ENCODE data around the gene ZNF502. TPM values are rescaled to one million over a fixed set of nuclear protein-coding genes. Genes with fewer than 3 reads are reported as not detected.

Gene ZNF502
- total and polyA plus RNA-seq, 2 of the 8 experiments (the other 6 are each of a cell fraction or from before 2014, with no cell fraction given) = 1.5 to 3.8 TPM

GRCh38 chr3:44761424-44762169 is 49.1 kb downstream of the ZNF502 start, which contains the start of the genes KIAA1143 and KIF15:
Gene KIAA1143, minus strand, starts transcription at chr3:44761619. Its CDS starts 17 bp downstream, at chr3:44761602.
Gene KIF15, plus strand, starts transcription at chr3:44761794. Its CDS starts 72 bp downstream, at chr3:44761866.
- Histone ChIP-seq H3K4ac (replicated peaks; ENCODE audit: insufficient read length, low read depth, low read length) (peak within 1 kb of the TSS; percentile 59), H2BK12ac (ENCODE audit: low read depth, low read length) (peak within 1 kb of the TSS; percentile 64; the same call in 1 of the 2 replicates), H4K91ac (replicated peaks; ENCODE audit: insufficient read length, low read length) (peak within 1 kb of the TSS; percentile 56), H3K9me3 (ENCODE audit: insufficient read depth in 2 of 2, low read depth in 1 of 2, low read length in 1 of 2) (peaks cover 0 to 4% of the 10 kb centered on the region in 2 experiments; a peak in 2 of 4 replicates), H2AFZ (ENCODE audit: low read length) (peak within 1 kb of the TSS; percentile 95), H2BK5ac (ENCODE audit: low read depth, low read length) (peak within 1 kb of the TSS; percentile 93), H2BK120ac (replicated peaks; ENCODE audit: low read depth, low read length) (no peak within 1 kb of the TSS), H3K27ac (ENCODE audit: low read depth, low read length) (peak within 1 kb of the TSS; percentile 92), H3K79me1 (ENCODE audit: low read depth, low read length) (peaks cover 7% of the 10 kb centered on the region; the same call in 1 of the 2 replicates), H2AK5ac (ENCODE audit: low read depth, low read length) (no peak within 1 kb of the TSS), H3K56ac (replicated peaks; ENCODE audit: insufficient read length, low read depth, low read length) (peak within 1 kb of the TSS; percentile 84), H3K79me2 (ENCODE audit: control insufficient read depth in 1 of 2, insufficient read depth in 2 of 2, low read length in 2 of 2) (peaks cover 4 to 77% of the 10 kb centered on the region in 2 experiments; a peak in 3 of 4 replicates), H3K4me2 (ENCODE audit: insufficient read depth in 1 of 2, low read depth in 2 of 2, low read length in 2 of 2) (peak within 1 kb of the TSS; percentile 68 to 72), H4K8ac (ENCODE audit: extremely low read depth, insufficient read depth, low read length) (peak within 1 kb of the TSS; percentile 98), H2BK20ac (ENCODE audit: low read length) (no peak within 1 kb of the TSS), H3K23me2 (ENCODE audit: low read depth, low read length) (peaks cover 2% of the 10 kb centered on the region; the same call in 1 of the 2 replicates), H4K20me1 (replicated peaks in 1 of 2; ENCODE audit: control insufficient read depth in 1 of 2, insufficient read depth in 2 of 2, low read length in 2 of 2) (no peaks in the 10 kb centered on the region), H3K9ac (replicated peaks in 1 of 4; ENCODE audit: extremely low read depth in 1 of 4, low read depth in 3 of 4, low read length in 3 of 4) (peak within 1 kb of the TSS; percentile 80 to 94 (median 93)), H2BK15ac (ENCODE audit: low read length) (no peak within 1 kb of the TSS), H3K4me3 (ENCODE audit: extremely low read depth in 1 of 4, insufficient read depth in 2 of 4, low read depth in 3 of 4, low read length in 4 of 4) (peak within 1 kb of the TSS; percentile 89 to 97 (median 92)), H3K14ac (ENCODE audit: insufficient read length) (no peak within 1 kb of the TSS), H3K4me1 (replicated peaks in 1 of 4; ENCODE audit: control insufficient read depth in 3 of 4, insufficient read depth in 4 of 4, low read length in 3 of 4) (no peaks in the 10 kb centered on the region; a peak in 1 of 7 replicates), H4K5ac (ENCODE audit: insufficient read length, low read depth, low read length) (peak within 1 kb of the TSS; percentile 92), H3K18ac (ENCODE audit: extremely low read depth, low read length) (peak within 1 kb of the TSS; percentile 89; the same call in 1 of the 2 replicates), H3K36me3 (ENCODE audit: control insufficient read depth in 2 of 4, insufficient read depth in 4 of 4, low read length in 3 of 4) (peaks cover 2 to 30% (median 16%) of the 10 kb centered on the region in 4 experiments), H3K23ac (ENCODE audit: insufficient read length) (no peak within 1 kb of the TSS), H3K27me3 (replicated peaks in 1 of 4; ENCODE audit: control insufficient read depth in 3 of 4, extremely low read depth in 1 of 4, insufficient read depth in 3 of 4, low read length in 3 of 4) (no peaks in the 10 kb centered on the region)
- CTCF ChIA-PET (ENCODE audit: partially characterized antibody) = interaction anchor here (0.9 to 1.2 kb wide), 2 partner anchors 22 to 197 kb away, joined by 4 to 5 read pairs; no protein-coding TSS in a partner anchor
- WGBS, 2 experiments (ENCODE audit: extremely low coverage in 1 of 2, insufficient coverage in 1 of 2, insufficient read length in 1 of 2, insufficient replicate concordance in 2 of 2, low coverage in 1 of 2, low lambda C conversion rate in 2 of 2, missing lambda C conversion rate in 1 of 2) = 3% methylated on average over 57 of the region's 64 CpGs; no CpG with 5 or more reads in 1 of the 2 experiments
- no peak for FAIRE-seq
- peak; percentile 91 to 98 for DNase-seq (ENCODE audit: low read depth in 1 of 2, low spot score in 2 of 2)
- POLR2A ChIA-PET (ENCODE audit: partially characterized antibody) = interaction anchor here (0.6 to 4.1 kb wide), 43 partner anchors 9 to 946 kb away, joined by 3 to 37 read pairs (median 3); partner anchors contain the start of genes TCAIM, ZNF197, ZNF35 and ZNF501
- TF ChIP-seq CBX5 (IDR thresholded peaks at IDR 0.05; ENCODE audit: low read depth, low read length) (no peak), RAD21 (IDR thresholded peaks at IDR 0.05 in 1 of 2, conservative IDR thresholded peaks at IDR 0.05 in 1 of 2; ENCODE audit: low read depth in 2 of 2, low read length in 2 of 2) (no peak; a peak in 1 of 4 replicates), HDAC6 (IDR thresholded peaks at IDR 0.05; ENCODE audit: low read depth, low read length) (no peak), TAF7 (optimal IDR thresholded peaks at IDR 0.05; ENCODE audit: borderline replicate concordance, low read depth, low read length) (peak; percentile 42), TEAD4 (IDR thresholded peaks at IDR 0.05; ENCODE audit: low read depth, low read length) (peak; percentile 77), GTF2F1 (IDR thresholded peaks at IDR 0.05; ENCODE audit: borderline replicate concordance, low read depth, low read length) (no peak; the same call in 1 of the 2 replicates), RFX5 (IDR thresholded peaks at IDR 0.05; ENCODE audit: borderline replicate concordance, low read depth, low read length) (no peak), BACH1 (IDR thresholded peaks at IDR 0.05; ENCODE audit: low read length) (peak; percentile 26), SIRT6 (IDR thresholded peaks at IDR 0.05; ENCODE audit: low read length) (no peak), RNF2 (IDR thresholded peaks at IDR 0.05; ENCODE audit: borderline replicate concordance, low read depth, low read length, missing control alignments, poor library complexity, severe bottlenecking) (no peak), CREB1 (IDR thresholded peaks at IDR 0.05) (peak; percentile 99)

Measured in H1 (cell line).